ENCODE results near the gene CCNA2.

CCNA2 gene

GRCh38 chr4:121801715-121802075, 22.0 kb downstream of the CCNA2 start:
- Histone ChIP-seq H3K27me3 (ENCODE audit: control insufficient read depth, insufficient read depth, low read length) (no peaks in the 10 kb centered on the region), H3K9me3 (ENCODE audit: control insufficient read depth, insufficient read depth, low read length) (no peaks in the 10 kb centered on the region), H3K4me3 (ENCODE audit: low read depth, low read length) (peak overlapping the region; percentile 94), H3K36me3 (ENCODE audit: control insufficient read depth, insufficient read depth, low read length) (peaks cover 46% of the 10 kb centered on the region), H3K4me1 (ENCODE audit: control insufficient read depth, insufficient read depth, low read length) (peaks cover 15% of the 10 kb centered on the region), H3K9ac (ENCODE audit: low read depth, low read length) (peak overlapping the region; percentile 96), H3K27ac (ENCODE audit: low read depth, low read length) (peak overlapping the region; percentile 93)

GRCh38 chr4:121800961-121801714, 22.5 kb downstream of the CCNA2 start, which contains the start of gene EXOSC9:
TSS of gene EXOSC9 (plus strand) at chr4:121801323. CDS start at chr4:121801425, 102 bp downstream.
- Histone ChIP-seq H3K36me3 (ENCODE audit: control insufficient read depth, insufficient read depth, low read length) (peaks cover 40% of the 10 kb centered on the region), H3K9me3 (ENCODE audit: control insufficient read depth, insufficient read depth, low read length) (no peaks in the 10 kb centered on the region), H3K9ac (ENCODE audit: low read depth, low read length) (peak within 1 kb of the TSS; percentile 96), H3K4me1 (ENCODE audit: control insufficient read depth, insufficient read depth, low read length) (peaks cover 20% of the 10 kb centered on the region), H3K4me3 (ENCODE audit: low read depth, low read length) (peak within 1 kb of the TSS; percentile 94), H3K27me3 (ENCODE audit: control insufficient read depth, insufficient read depth, low read length) (no peaks in the 10 kb centered on the region), H3K27ac (ENCODE audit: low read depth, low read length) (peak within 1 kb of the TSS; percentile 93)

GRCh38 chr4:121800638-121800960, 23.1 kb downstream of the CCNA2 start:
- Histone ChIP-seq H3K27me3 (ENCODE audit: control insufficient read depth, insufficient read depth, low read length) (no peaks in the 10 kb centered on the region), H3K27ac (ENCODE audit: low read depth, low read length) (peak overlapping the region; percentile 93), H3K9ac (ENCODE audit: low read depth, low read length) (peak overlapping the region; percentile 96), H3K9me3 (ENCODE audit: control insufficient read depth, insufficient read depth, low read length) (no peaks in the 10 kb centered on the region), H3K4me1 (ENCODE audit: control insufficient read depth, insufficient read depth, low read length) (peaks cover 25% of the 10 kb centered on the region), H3K36me3 (ENCODE audit: control insufficient read depth, insufficient read depth, low read length) (peaks cover 35% of the 10 kb centered on the region), H3K4me3 (ENCODE audit: low read depth, low read length) (peak overlapping the region; percentile 94)

- no peaks in the 10 kb centered on the region for H3K9me3 ChIP-seq (ENCODE audit: control insufficient read depth, insufficient read depth, low read length)
- H3K27me3 ChIP-seq (ENCODE audit: control insufficient read depth, insufficient read depth, low read length) = no peaks in the 10 kb centered on the region
- no peak overlapping the region for H3K9ac ChIP-seq (ENCODE audit: low read depth, low read length)
- H3K4me1 ChIP-seq (ENCODE audit: control insufficient read depth, insufficient read depth, low read length) = peaks cover 29% of the 10 kb centered on the region
- H3K27ac ChIP-seq (ENCODE audit: low read depth, low read length) = no peak overlapping the region
- H3K36me3 ChIP-seq (ENCODE audit: control insufficient read depth, insufficient read depth, low read length) = peaks cover 29% of the 10 kb centered on the region
- no peak overlapping the region for H3K4me3 ChIP-seq (ENCODE audit: low read depth, low read length)
These were observed 23.7 kb downstream of the CCNA2 start for GRCh38 chr4:121799867-121800501.

- H3K27me3 ChIP-seq (ENCODE audit: control insufficient read depth, insufficient read depth, low read length) = no peaks in the 10 kb centered on the region
- peaks cover 22% of the 10 kb centered on the region for H3K36me3 ChIP-seq (ENCODE audit: control insufficient read depth, insufficient read depth, low read length)
- peaks cover 35% of the 10 kb centered on the region for H3K4me1 ChIP-seq (ENCODE audit: control insufficient read depth, insufficient read depth, low read length)
- H3K9me3 ChIP-seq (ENCODE audit: control insufficient read depth, insufficient read depth, low read length) = no peaks in the 10 kb centered on the region
- H3K9ac ChIP-seq (ENCODE audit: low read depth, low read length) = no peak overlapping the region
- no peak overlapping the region for H3K4me3 ChIP-seq (ENCODE audit: low read depth, low read length)
- H3K27ac ChIP-seq (ENCODE audit: low read depth, low read length) = no peak overlapping the region
These were observed 24.4 kb downstream of the CCNA2 start for GRCh38 chr4:121799208-121799823.

GRCh38 chr4:121796283-121796682, 27.4 kb downstream of the CCNA2 start:
- Histone ChIP-seq H3K36me3 (ENCODE audit: control insufficient read depth, insufficient read depth, low read length) (no peaks in the 10 kb centered on the region), H3K9ac (ENCODE audit: low read depth, low read length) (no peak overlapping the region; the same call in 1 of the 2 replicates), H3K4me1 (ENCODE audit: control insufficient read depth, insufficient read depth, low read length) (peaks cover 29% of the 10 kb centered on the region), H3K4me3 (ENCODE audit: low read depth, low read length) (peak overlapping the region; percentile 35; the same call in 1 of the 2 replicates), H3K27me3 (ENCODE audit: control insufficient read depth, insufficient read depth, low read length) (no peaks in the 10 kb centered on the region), H3K9me3 (ENCODE audit: control insufficient read depth, insufficient read depth, low read length) (no peaks in the 10 kb centered on the region), H3K27ac (ENCODE audit: low read depth, low read length) (peak overlapping the region; percentile 82)

- Histone ChIP-seq H3K36me3 (ENCODE audit: control insufficient read depth, insufficient read depth, low read length) (no peaks in the 10 kb centered on the region), H3K9me3 (ENCODE audit: control insufficient read depth, insufficient read depth, low read length) (no peaks in the 10 kb centered on the region), H3K27me3 (ENCODE audit: control insufficient read depth, insufficient read depth, low read length) (no peaks in the 10 kb centered on the region; the same call in 1 of the 2 replicates), H3K4me3 (ENCODE audit: low read depth, low read length) (no peak overlapping the region), H3K4me1 (ENCODE audit: control insufficient read depth, insufficient read depth, low read length) (peaks cover 23% of the 10 kb centered on the region), H3K9ac (ENCODE audit: low read depth, low read length) (no peak overlapping the region), H3K27ac (ENCODE audit: low read depth, low read length) (no peak overlapping the region)
These were observed 29.0 kb downstream of the CCNA2 start for GRCh38 chr4:121794505-121795188.

GRCh38 chr4:121792966-121793365, 30.7 kb downstream of the CCNA2 start:
- no peak overlapping the region for H3K27ac ChIP-seq (ENCODE audit: low read depth, low read length)
- H3K27me3 ChIP-seq (ENCODE audit: control insufficient read depth, insufficient read depth, low read length) = no peaks in the 10 kb centered on the region; the same call in 1 of the 2 replicates
- peaks cover 23% of the 10 kb centered on the region for H3K4me1 ChIP-seq (ENCODE audit: control insufficient read depth, insufficient read depth, low read length)
- no peak overlapping the region for H3K4me3 ChIP-seq (ENCODE audit: low read depth, low read length)
- H3K9ac ChIP-seq (ENCODE audit: low read depth, low read length) = no peak overlapping the region
- no peaks in the 10 kb centered on the region for H3K36me3 ChIP-seq (ENCODE audit: control insufficient read depth, insufficient read depth, low read length)
- H3K9me3 ChIP-seq (ENCODE audit: control insufficient read depth, insufficient read depth, low read length) = no peaks in the 10 kb centered on the region

- Histone ChIP-seq H3K9ac (ENCODE audit: low read depth, low read length) (no peak overlapping the region), H3K36me3 (ENCODE audit: control insufficient read depth, insufficient read depth, low read length) (no peaks in the 10 kb centered on the region), H3K4me3 (ENCODE audit: low read depth, low read length) (no peak overlapping the region), H3K27ac (ENCODE audit: low read depth, low read length) (no peak overlapping the region), H3K9me3 (ENCODE audit: control insufficient read depth, insufficient read depth, low read length) (no peaks in the 10 kb centered on the region), H3K4me1 (ENCODE audit: control insufficient read depth, insufficient read depth, low read length) (peaks cover 19% of the 10 kb centered on the region), H3K27me3 (ENCODE audit: control insufficient read depth, insufficient read depth, low read length) (no peaks in the 10 kb centered on the region; the same call in 1 of the 2 replicates)
These were observed 32.2 kb downstream of the CCNA2 start for GRCh38 chr4:121791481-121791880.

GRCh38 chr4:121790976-121791375, 32.7 kb downstream of the CCNA2 start:
- no peaks in the 10 kb centered on the region for H3K36me3 ChIP-seq (ENCODE audit: control insufficient read depth, insufficient read depth, low read length)
- H3K4me3 ChIP-seq (ENCODE audit: low read depth, low read length) = no peak overlapping the region
- H3K4me1 ChIP-seq (ENCODE audit: control insufficient read depth, insufficient read depth, low read length) = peaks cover 14% of the 10 kb centered on the region
- H3K9ac ChIP-seq (ENCODE audit: low read depth, low read length) = no peak overlapping the region
- H3K9me3 ChIP-seq (ENCODE audit: control insufficient read depth, insufficient read depth, low read length) = no peaks in the 10 kb centered on the region
- no peaks in the 10 kb centered on the region; the same call in 1 of the 2 replicates for H3K27me3 ChIP-seq (ENCODE audit: control insufficient read depth, insufficient read depth, low read length)
- H3K27ac ChIP-seq (ENCODE audit: low read depth, low read length) = no peak overlapping the region

All from HUES48 (cell line).